GM12878 (cell line): ENCODE measurements around the gene DPF3. TPM values are rescaled to one million over a fixed set of nuclear protein-coding genes. Genes with fewer than 3 reads are reported as not detected.

Experiments
- ATAC-seq: fragments of 200-7000 bp; cut with Tn5 transposase; 3 replicates; pipeline ENCODE4 v1.9.1; 2020; ENCODE audit warnings: mild to moderate bottlenecking, moderate library complexity
- BruUV-seq: library from RNA; stranded (reverse); fragments of 400-500 nt; replicated peaks from 2 replicates; lab custom pipeline; 2021; lab: Mats Ljungman, UMichigan
- CTCF ChIA-PET: fragments of 300-600 bp; sonication (Branson Sonifier 250); formaldehyde crosslinking; extraction: SDS; loops from one replicate; lab custom pipeline; 2021; ENCODE audit warnings: inconsistent platforms; lab: Yijun Ruan, JAX
- POLR2A ChIA-PET: fragments of 350-600 bp; formaldehyde crosslinking; extraction: SDS; loops from one replicate; lab custom pipeline; 2021; ENCODE audit warnings: inconsistent platforms; lab: Charles Lee
- RAD21 ChIA-PET: fragments of 300-600 bp; sonication (Branson Sonifier 250); formaldehyde crosslinking; loops from one replicate; lab custom pipeline; 2023; ENCODE audit warnings: antibody characterized with exemption; ENCODE audit not compliant: unreplicated experiment; lab: Charles Lee
- SMC1A ChIA-PET: fragments of 300-600 bp; sonication (Branson Sonifier 250); formaldehyde crosslinking; loops from one replicate; lab custom pipeline; 2023; ENCODE audit not compliant: unreplicated experiment, uncharacterized antibody; lab: Charles Lee
- DNase-seq: peaks from one replicate; pipeline ENCODE4 v3.0.0-alpha.2; 2011; ENCODE audit warnings: low read depth, low spot score
- FAIRE-seq: peaks from 3 replicates; lab custom pipeline; 2011; peaks lifted over from hg19 to GRCh38; lab: Jason Lieb, UNC
- H2AFZ ChIP-seq: 2 replicates; pipeline ENCODE4 v1.6.0; 2011; ENCODE audit warnings: low read depth, low read length, control low read depth; ENCODE audit not compliant: control insufficient read depth
- H3K27ac ChIP-seq: 2 replicates; pipeline ENCODE4 v1.5.1; 2011; ENCODE audit warnings: control low read depth; ENCODE audit not compliant: control insufficient read depth, insufficient read depth
- H3K27me3 ChIP-seq, 2 experiments: replicated peaks in 1 of 2; 2 replicates each; pipeline versions ENCODE4 v1.6.0 to v1.6.1; 2011; ENCODE audit warnings: low read length in 1 of 2; ENCODE audit not compliant: control insufficient read depth in 2 of 2, insufficient read depth in 2 of 2
- H3K36me3 ChIP-seq, 2 experiments: 2 replicates each; pipeline ENCODE4 v1.5.1; 2011; ENCODE audit warnings: low read length in 1 of 2; ENCODE audit not compliant: control insufficient read depth in 2 of 2, insufficient read depth in 2 of 2
- H3K4me1 ChIP-seq: 2 replicates; pipeline ENCODE4 v1.6.1; 2011; ENCODE audit warnings: mild to moderate bottlenecking, low read length, moderate library complexity, mixed read lengths; ENCODE audit not compliant: control insufficient read depth, insufficient read depth
- H3K4me2 ChIP-seq: 2 replicates; pipeline ENCODE4 v1.6.0; 2011; ENCODE audit warnings: control low read depth; ENCODE audit not compliant: control insufficient read depth, insufficient read depth
- H3K4me3 ChIP-seq: fragments of 200-600 bp; sonication (generic); 2 replicates; pipeline ENCODE4 v1.5.1; 2016
- H3K79me2 ChIP-seq: 2 replicates; pipeline ENCODE4 v1.6.0; 2011; ENCODE audit warnings: low read length; ENCODE audit not compliant: control insufficient read depth, insufficient read depth
- H3K9ac ChIP-seq: 2 replicates; pipeline ENCODE4 v1.8.0; 2011; ENCODE audit warnings: low read length, control low read depth, mixed read lengths; ENCODE audit not compliant: control insufficient read depth, insufficient read depth
- H3K9me3 ChIP-seq: replicated peaks from 3 replicates; pipeline ENCODE4 v1.5.1; 2011; ENCODE audit warnings: mild to moderate bottlenecking, low read length; ENCODE audit not compliant: control insufficient read depth, insufficient read depth
- H4K20me1 ChIP-seq: 2 replicates; pipeline ENCODE4 v1.6.0; 2011; ENCODE audit not compliant: control insufficient read depth, insufficient read depth
- CEBPZ ChIP-seq: fragments of 150-350 bp; IDR thresholded peaks from 2 replicates; pipeline ENCODE4 v1.6.1; 2016; ENCODE audit warnings: low read depth, low read length
- CREM ChIP-seq: IDR thresholded peaks from 2 replicates; pipeline ENCODE4 v1.6.1; 2014; ENCODE audit warnings: antibody characterized with exemption, low read depth
- E2F8 ChIP-seq: fragments of 450-650 bp; IDR thresholded peaks from 2 replicates; pipeline ENCODE4 v1.6.1; 2018; ENCODE audit warnings: mild to moderate bottlenecking, low read depth, moderate library complexity; ENCODE audit not compliant: partially characterized antibody
- MTA2 ChIP-seq: fragments of 450-650 bp; IDR thresholded peaks from 2 replicates; pipeline ENCODE4 v1.6.1; 2016; ENCODE audit warnings: low read depth, mild to moderate bottlenecking, moderate library complexity
- NFIC ChIP-seq: IDR thresholded peaks from 2 replicates; pipeline ENCODE4 v1.6.1; 2012; ENCODE audit warnings: low read depth, mild to moderate bottlenecking, inconsistent platforms, low read length, moderate library complexity
- PKNOX1 ChIP-seq: fragments of 450-650 bp; IDR thresholded peaks from 2 replicates; pipeline ENCODE4 v1.6.1; 2016; ENCODE audit warnings: mild to moderate bottlenecking
- SMARCA5 ChIP-seq: fragments of 450-650 bp; IDR thresholded peaks from 2 replicates; pipeline ENCODE4 v1.6.1; 2017; ENCODE audit warnings: mild to moderate bottlenecking
- ZNF24 ChIP-seq: fragments of 450-650 bp; IDR thresholded peaks from 2 replicates; pipeline ENCODE4 v1.6.1; 2017; ENCODE audit warnings: antibody characterized with exemption, mild to moderate bottlenecking
- ZNF384 ChIP-seq: IDR thresholded peaks from 2 replicates; pipeline ENCODE4 v1.6.1; 2012; ENCODE audit warnings: low read depth, mild to moderate bottlenecking, low read length, improper control_type of control experiment, borderline replicate concordance
- WGBS: methylation state at CpG from one replicate; pipeline ENCODE4 v1.1.6; 2016; ENCODE audit warnings: low lambda C conversion rate; ENCODE audit not compliant: insufficient replicate concordance, insufficient coverage; ENCODE audit errors: missing lambda C conversion rate; 5-methylcytosine and 5-hydroxymethylcytosine counted together
- in situ Hi-C: fragments of 300-500 bp; cut with MboI; formaldehyde crosslinking; loops from 9 replicates; pipeline ENCODE4 v1.14.3; 2018; ENCODE audit warnings: mixed read lengths
- intact Hi-C: fragments of 100-400 bp; cut with micrococcal nuclease; formaldehyde crosslinking; loops from one replicate; pipeline ENCODE4 v1.14.2; 2022; ENCODE audit not compliant: unreplicated experiment
- polyA plus RNA-seq, 11 experiments: library from polyadenylated mRNA; depleted of rRNA in 4 of 11; unstranded in 6 of 11; stranded (reverse) in 5 of 11; fragments of >200 nt; fragmentation: Nextera tagmentation in 4 of 11; fragmentation: Illumina TruSeq in 1 of 11; extraction: Ambion mirVana in 4 of 11; extraction: Trizol in 1 of 11; gene quantifications; 1 replicate in 1 of 11; 2 replicates in 10 of 11; pipeline versions ENCODE4 v1.2.1 to v1.2.3, GENCODE V29; 2011 to 2016; ENCODE audit warnings: inconsistent platforms in 2 of 11, missing spikeins in 2 of 11, low read depth in 1 of 11
- total RNA-seq, 4 experiments: library from RNA; depleted of rRNA in 3 of 4; stranded (reverse); fragments of >200 nt in 3 of 4; fragmentation: Illumina TruSeq in 1 of 4; extraction: Trizol in 1 of 4; gene quantifications; 2 replicates each; pipeline versions ENCODE4 v1.2.1 to v1.2.3, GENCODE V29; 2013 to 2021

Gene DPF3
- total and polyA plus RNA-seq, 10 of the 15 experiments (the other 5 are each of a cell fraction or from before 2014, with no cell fraction given): 0.69 to 8.0 (median 2.2) TPM

GRCh38 chr14:72888192-72888591 lies 5.7 kb downstream of the DPF3 start:
- ChIA-PET POLR2A (no interaction called here), SMC1A (interaction anchor here (0.7 to 2.5 kb wide), 9 partner anchors 10 to 1864 kb away, joined by 3 to 15 read pairs (median 4); no protein-coding TSS in a partner anchor), RAD21 (interaction anchor here (0.7 to 1.5 kb wide), 4 partner anchors 14 to 374 kb away, joined by 3 to 4 read pairs (median 4); no protein-coding TSS in a partner anchor), CTCF (interaction anchor here (0.7 to 3.1 kb wide), 5 partner anchors 16 to 372 kb away, joined by 3 to 13 read pairs (median 3); no protein-coding TSS in a partner anchor)
- H3K9me3 ChIP-seq: peaks cover 4% of the 10 kb centered on the region; the same call in 2 of the 3 replicates
- no TSS peak for BruUV-seq
- intact Hi-C loops: no loop called here
- no peaks in the 10 kb centered on the region for H3K27me3 ChIP-seq
- FAIRE-seq (no peak), ATAC-seq (no peak), DNase-seq (no peak)
- WGBS: 45% methylated on average over 2 of the region's 2 CpGs
- H3K79me2 ChIP-seq: no peaks in the 10 kb centered on the region
- no peak overlapping the region for H2AFZ ChIP-seq
- H3K27ac ChIP-seq: no peak overlapping the region
- H3K9ac ChIP-seq: no peak overlapping the region
- H4K20me1 ChIP-seq: no peaks in the 10 kb centered on the region
- peaks cover 14% of the 10 kb centered on the region for H3K4me1 ChIP-seq
- in situ Hi-C loops: no loop called here
- no peaks in the 10 kb centered on the region for H3K36me3 ChIP-seq
- peak overlapping the region; percentile 17 for H3K4me2 ChIP-seq
- TF ChIP-seq PKNOX1 (peak; percentile 16; the same call in 1 of the 2 replicates), CREM (no peak)
- H3K4me3 ChIP-seq: no peak overlapping the region

- no peak for ATAC-seq
- Histone ChIP-seq H3K27me3 (no peaks in the 10 kb centered on the region), H2AFZ (no peak overlapping the region), H3K4me1 (peaks cover 14% of the 10 kb centered on the region), H3K9me3 (peaks cover 4% of the 10 kb centered on the region; the same call in 2 of the 3 replicates), H4K20me1 (no peaks in the 10 kb centered on the region), H3K4me3 (no peak overlapping the region), H3K36me3 (no peaks in the 10 kb centered on the region), H3K79me2 (no peaks in the 10 kb centered on the region), H3K27ac (no peak overlapping the region), H3K4me2 (no peak overlapping the region), H3K9ac (no peak overlapping the region)
- in situ Hi-C loops: no loop called here
- intact Hi-C loops: no loop called here
- DNase-seq: no peak
- ChIA-PET SMC1A (interaction anchor here (0.7 to 2.5 kb wide), 5 partner anchors 13 to 31 kb away, joined by 3 to 15 read pairs (median 3); no protein-coding TSS in a partner anchor), POLR2A (no interaction called here), CTCF (interaction anchor here (0.7 to 3.1 kb wide), 4 partner anchors 14 to 371 kb away, joined by 3 to 13 read pairs (median 7); no protein-coding TSS in a partner anchor), RAD21 (interaction anchor here (0.6 to 1.4 kb wide), 3 partner anchors 15 to 616 kb away, joined by 3 to 4 read pairs (median 4); no protein-coding TSS in a partner anchor)
- BruUV-seq: no TSS peak
- 80% methylated on average over 3 of the region's 3 CpGs for WGBS
- FAIRE-seq: no peak
- TF ChIP-seq NFIC (no peak), ZNF24 (no peak), CEBPZ (no peak), E2F8 (no peak), ZNF384 (no peak), MTA2 (no peak), SMARCA5 (no peak)
Observed at GRCh38 chr14:72887514-72887913, 6.4 kb downstream of the DPF3 start.
